ENCODE results near the gene CLIC4. TPM values are rescaled to one million over a fixed set of nuclear protein-coding genes. Genes with fewer than 3 reads are reported as not detected.
A peak's percentile ranks its signal among the peaks of the same experiment; 100 is the strongest.
"Not testable (repeated sequence)": the region's sequence is repeated elsewhere in the genome, so short reads cannot be mapped to it uniquely, and the experiment has no call there.

Gene CLIC4
- total RNA-seq, 6 experiments from 2014 or later: 517 to 729 (median 548) TPM

- Mint-ChIP-seq H3K36me3 (ENCODE audit: low read depth) (peaks cover 25% of the 10 kb centered on the region), H3K4me3 (peak overlapping the region; percentile 50), H3K27ac (peak overlapping the region; percentile 71), H3K9me3 (no peaks in the 10 kb centered on the region), H3K4me1 (ENCODE audit: low read depth) (peaks cover 62% of the 10 kb centered on the region), H3K27me3 (ENCODE audit: insufficient read depth) (no peaks in the 10 kb centered on the region)
- no peak for TF ChIP-seq CTCF (IDR thresholded peaks at IDR 0.05)
- no peak for DNase-seq
Observed at GRCh38 chr1:24754229-24754628, 9.0 kb downstream of the CLIC4 start.

GRCh38 chr1:24755323-24755722 lies 10.1 kb downstream of the CLIC4 start:
- H3K9me3 Mint-ChIP-seq; H3K27ac Mint-ChIP-seq; H3K4me3 Mint-ChIP-seq; H3K27me3 Mint-ChIP-seq (ENCODE audit: insufficient read depth); DNase-seq: not testable (repeated sequence)
- Mint-ChIP-seq H3K4me1 (ENCODE audit: low read depth) (peaks cover 58% of the 10 kb centered on the region), H3K36me3 (ENCODE audit: low read depth) (peaks cover 22% of the 10 kb centered on the region)

- Mint-ChIP-seq H3K9me3 (no peaks in the 10 kb centered on the region), H3K27ac (no peak overlapping the region), H3K4me1 (ENCODE audit: low read depth) (peaks cover 48% of the 10 kb centered on the region), H3K27me3 (ENCODE audit: insufficient read depth) (no peaks in the 10 kb centered on the region), H3K36me3 (ENCODE audit: low read depth) (peaks cover 15% of the 10 kb centered on the region), H3K4me3 (no peak overlapping the region)
- no peak for TF ChIP-seq CTCF (IDR thresholded peaks at IDR 0.05)
- DNase-seq: no peak
Observed at GRCh38 chr1:24756395-24756794, 11.1 kb downstream of the CLIC4 start.

- H3K27me3 Mint-ChIP-seq (ENCODE audit: insufficient read depth): no peaks in the 10 kb centered on the region
- no peak overlapping the region for H3K4me3 Mint-ChIP-seq
- DNase-seq: no peak
- no peak for TF ChIP-seq CTCF (IDR thresholded peaks at IDR 0.05)
- H3K27ac Mint-ChIP-seq: no peak overlapping the region
- peaks cover 19% of the 10 kb centered on the region for H3K4me1 Mint-ChIP-seq (ENCODE audit: low read depth)
- H3K9me3 Mint-ChIP-seq: no peaks in the 10 kb centered on the region
- peaks cover 4% of the 10 kb centered on the region for H3K36me3 Mint-ChIP-seq (ENCODE audit: low read depth)
Observed at GRCh38 chr1:24759492-24759891, 14.2 kb downstream of the CLIC4 start.

GRCh38 chr1:24761582-24761981 lies 16.3 kb downstream of the CLIC4 start:
- H3K4me3 Mint-ChIP-seq: no peak overlapping the region
- H3K4me1 Mint-ChIP-seq (ENCODE audit: low read depth): peaks cover 32% of the 10 kb centered on the region
- no peak for DNase-seq
- H3K9me3 Mint-ChIP-seq: no peaks in the 10 kb centered on the region
- no peaks in the 10 kb centered on the region for H3K27me3 Mint-ChIP-seq (ENCODE audit: insufficient read depth)
- H3K27ac Mint-ChIP-seq: no peak overlapping the region
- TF ChIP-seq CTCF (IDR thresholded peaks at IDR 0.05): no peak
- no peaks in the 10 kb centered on the region; the same call in 1 of the 2 replicates for H3K36me3 Mint-ChIP-seq (ENCODE audit: low read depth)

- Mint-ChIP-seq H3K9me3 (no peaks in the 10 kb centered on the region), H3K27ac (no peak overlapping the region), H3K4me1 (ENCODE audit: low read depth) (peaks cover 36% of the 10 kb centered on the region), H3K27me3 (ENCODE audit: insufficient read depth) (no peaks in the 10 kb centered on the region), H3K36me3 (ENCODE audit: low read depth) (no peaks in the 10 kb centered on the region; the same call in 1 of the 2 replicates), H3K4me3 (no peak overlapping the region)
- peak; percentile 58 for DNase-seq
- no peak for TF ChIP-seq CTCF (IDR thresholded peaks at IDR 0.05)
Observed at GRCh38 chr1:24762133-24762676, 17.0 kb downstream of the CLIC4 start.
